Astrocyte (in vitro differentiated cells and primary cell): Measurements from ENCODE around the gene ANO2.

ENCODE experiments used
- EZH2 ChIP-seq: IDR thresholded peaks from 2 replicates; pipeline ENCODE4 v1.6.1; 2012; ENCODE audit warnings: mild to moderate bottlenecking, low read length, inconsistent platforms; ENCODE audit not compliant: insufficient read depth
- TF ChIP-seq, protein P1 (sequence below): IDR thresholded peaks from 2 replicates; pipeline ENCODE4 v1.5.1; 2011; ENCODE audit warnings: low read depth, mild to moderate bottlenecking, inconsistent platforms, low read length, moderate library complexity; ENCODE audit not compliant: insufficient read depth

DNA sequence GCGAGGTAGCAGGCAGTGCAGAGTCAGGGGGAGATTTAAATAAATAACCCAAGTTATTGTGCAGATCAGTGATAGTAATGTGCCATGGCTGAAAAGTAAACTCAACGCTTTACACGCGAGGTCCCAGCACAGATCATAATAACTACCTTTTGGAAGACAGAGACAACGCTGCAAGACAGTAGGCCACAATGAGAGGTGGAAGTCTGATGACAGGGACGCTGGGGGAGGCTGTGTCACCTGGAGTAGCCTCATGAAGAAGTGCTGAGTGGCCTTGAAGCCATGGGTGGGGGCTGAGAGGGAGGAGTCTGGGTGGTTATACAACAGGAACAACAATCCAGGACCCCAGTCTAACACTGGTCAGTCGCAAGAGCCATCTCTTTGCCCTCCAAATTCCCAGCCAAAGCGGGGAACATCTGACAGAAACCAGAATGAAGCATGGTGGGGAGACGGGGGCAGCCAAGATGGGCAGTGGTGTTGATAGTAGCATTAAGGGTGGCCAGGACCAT, 28.2 kb downstream of the ANO2 start:
- TF ChIP-seq, protein P1, sequence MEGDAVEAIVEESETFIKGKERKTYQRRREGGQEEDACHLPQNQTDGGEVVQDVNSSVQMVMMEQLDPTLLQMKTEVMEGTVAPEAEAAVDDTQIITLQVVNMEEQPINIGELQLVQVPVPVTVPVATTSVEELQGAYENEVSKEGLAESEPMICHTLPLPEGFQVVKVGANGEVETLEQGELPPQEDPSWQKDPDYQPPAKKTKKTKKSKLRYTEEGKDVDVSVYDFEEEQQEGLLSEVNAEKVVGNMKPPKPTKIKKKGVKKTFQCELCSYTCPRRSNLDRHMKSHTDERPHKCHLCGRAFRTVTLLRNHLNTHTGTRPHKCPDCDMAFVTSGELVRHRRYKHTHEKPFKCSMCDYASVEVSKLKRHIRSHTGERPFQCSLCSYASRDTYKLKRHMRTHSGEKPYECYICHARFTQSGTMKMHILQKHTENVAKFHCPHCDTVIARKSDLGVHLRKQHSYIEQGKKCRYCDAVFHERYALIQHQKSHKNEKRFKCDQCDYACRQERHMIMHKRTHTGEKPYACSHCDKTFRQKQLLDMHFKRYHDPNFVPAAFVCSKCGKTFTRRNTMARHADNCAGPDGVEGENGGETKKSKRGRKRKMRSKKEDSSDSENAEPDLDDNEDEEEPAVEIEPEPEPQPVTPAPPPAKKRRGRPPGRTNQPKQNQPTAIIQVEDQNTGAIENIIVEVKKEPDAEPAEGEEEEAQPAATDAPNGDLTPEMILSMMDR, result no peak
- TF ChIP-seq EZH2, result no peak
